ENCODE data around the gene CDAN1.

The CDAN1 gene

GRCh38 chr15:42731461-42731860 lies 5.5 kb downstream of the CDAN1 start:
- Histone ChIP-seq H3K4me1 (ENCODE audit: control insufficient read depth, insufficient read depth, low read length) (peaks cover 7% of the 10 kb centered on the region), H3K9me3 (ENCODE audit: control insufficient read depth, low read length) (no peaks in the 10 kb centered on the region), H3K9ac (ENCODE audit: low read length) (no peak overlapping the region), H3K4me3 (ENCODE audit: low read length) (no peak overlapping the region), H3K27me3 (ENCODE audit: control insufficient read depth, insufficient read depth, low read length) (no peaks in the 10 kb centered on the region), H3K36me3 (ENCODE audit: control insufficient read depth, insufficient read depth, low read length) (peaks cover 23% of the 10 kb centered on the region)

DNA sequence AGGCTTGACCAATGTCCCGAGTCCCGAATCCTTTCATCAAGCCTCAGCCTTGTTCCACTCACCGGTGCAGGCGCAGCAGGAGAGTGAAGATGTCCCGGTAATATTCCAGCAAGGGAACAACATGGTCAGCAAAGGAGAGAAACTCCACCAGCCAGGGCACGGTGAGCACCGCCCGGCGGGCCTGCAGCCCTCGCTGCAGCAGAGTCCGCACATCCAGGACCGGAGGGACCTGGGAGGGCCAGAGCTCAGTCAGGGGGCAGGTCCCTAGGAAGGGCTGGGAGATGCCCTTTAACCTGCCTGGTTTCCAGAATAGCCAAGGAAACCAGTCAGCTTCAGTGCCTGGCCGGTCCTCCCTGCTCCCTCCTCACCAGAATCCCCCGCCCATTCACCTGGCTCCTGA lies 6.4 kb downstream of the CDAN1 start:
- no peak overlapping the region for H3K9ac ChIP-seq (ENCODE audit: low read length)
- H3K27me3 ChIP-seq (ENCODE audit: control insufficient read depth, insufficient read depth, low read length) = no peaks in the 10 kb centered on the region
- peaks cover under 1% of the 10 kb centered on the region for H3K4me1 ChIP-seq (ENCODE audit: control insufficient read depth, insufficient read depth, low read length)
- no peak overlapping the region for H3K4me3 ChIP-seq (ENCODE audit: low read length)
- H3K36me3 ChIP-seq (ENCODE audit: control insufficient read depth, insufficient read depth, low read length) = peaks cover 28% of the 10 kb centered on the region
- no peaks in the 10 kb centered on the region for H3K9me3 ChIP-seq (ENCODE audit: control insufficient read depth, low read length)

DNA sequence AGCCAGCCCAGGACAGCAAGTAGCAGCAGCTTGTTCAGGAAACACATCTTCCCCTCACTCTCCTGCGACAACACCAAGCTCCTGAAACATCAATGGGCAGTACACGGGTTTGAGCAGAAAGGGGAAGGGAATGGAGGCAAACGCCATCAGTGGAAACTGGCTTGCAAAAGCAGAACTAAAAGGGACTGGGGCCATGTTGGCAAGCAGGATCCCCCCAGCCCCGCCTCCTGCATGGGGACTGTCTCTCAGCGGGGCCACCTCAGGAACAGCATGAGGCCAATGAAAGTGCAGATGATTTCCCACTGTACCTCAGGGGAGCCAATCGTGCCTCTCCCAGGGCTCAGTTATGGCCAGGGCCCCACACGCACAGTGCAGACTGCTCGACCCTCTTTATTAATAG lies 6.8 kb downstream of the CDAN1 start:
- Histone ChIP-seq H3K4me1 (ENCODE audit: control insufficient read depth, insufficient read depth, low read length) (no peaks in the 10 kb centered on the region), H3K9me3 (ENCODE audit: control insufficient read depth, low read length) (no peaks in the 10 kb centered on the region), H3K36me3 (ENCODE audit: control insufficient read depth, insufficient read depth, low read length) (peaks cover 28% of the 10 kb centered on the region), H3K27me3 (ENCODE audit: control insufficient read depth, insufficient read depth, low read length) (no peaks in the 10 kb centered on the region), H3K9ac (ENCODE audit: low read length) (no peak overlapping the region), H3K4me3 (ENCODE audit: low read length) (no peak overlapping the region)

DNA sequence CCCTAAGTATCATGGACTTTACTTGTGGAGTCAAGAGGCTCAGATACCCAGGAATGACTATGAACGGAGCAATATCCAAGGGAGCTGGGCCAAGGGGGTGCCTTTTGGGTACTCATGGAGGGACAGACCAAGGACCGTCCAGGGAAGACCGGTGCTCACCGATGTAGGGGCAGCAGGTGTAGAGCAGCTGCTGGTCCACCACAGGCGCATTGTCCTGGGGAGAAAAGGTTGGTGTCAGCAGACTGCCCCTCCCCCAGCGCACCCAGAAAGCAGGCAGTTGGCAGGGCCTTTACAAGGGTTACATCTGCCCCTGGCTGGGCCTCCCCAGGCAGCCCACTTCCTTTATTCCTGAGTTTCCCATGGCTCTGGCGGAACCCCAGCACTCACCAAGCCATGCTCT lies 7.5 kb downstream of the CDAN1 start:
- peaks cover 28% of the 10 kb centered on the region for H3K36me3 ChIP-seq (ENCODE audit: control insufficient read depth, insufficient read depth, low read length)
- no peaks in the 10 kb centered on the region for H3K27me3 ChIP-seq (ENCODE audit: control insufficient read depth, insufficient read depth, low read length)
- H3K9me3 ChIP-seq (ENCODE audit: control insufficient read depth, low read length) = no peaks in the 10 kb centered on the region
- H3K4me3 ChIP-seq (ENCODE audit: low read length) = no peak overlapping the region
- H3K9ac ChIP-seq (ENCODE audit: low read length) = no peak overlapping the region
- H3K4me1 ChIP-seq (ENCODE audit: control insufficient read depth, insufficient read depth, low read length) = no peaks in the 10 kb centered on the region

DNA sequence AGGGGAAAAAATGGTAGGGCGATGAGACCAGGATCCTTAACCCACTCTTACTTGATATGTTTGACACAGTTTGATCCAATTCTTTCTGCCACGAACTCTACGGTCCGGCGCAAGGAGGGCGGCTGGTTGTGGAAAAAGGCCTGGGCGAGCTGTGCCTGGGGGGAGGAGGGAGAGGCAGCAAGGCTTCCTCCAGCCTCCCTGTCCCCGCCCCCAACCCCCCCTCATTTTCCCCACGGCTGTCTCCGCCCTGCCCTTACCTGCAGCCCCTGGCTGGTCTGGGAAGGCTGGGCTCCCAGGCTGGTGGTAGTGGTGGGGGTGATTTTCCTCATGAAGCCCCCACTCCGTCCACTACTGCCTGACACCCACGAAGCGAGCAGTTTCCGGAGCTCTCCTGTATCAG lies 8.0 kb downstream of the CDAN1 start:
- no peaks in the 10 kb centered on the region for H3K27me3 ChIP-seq (ENCODE audit: control insufficient read depth, insufficient read depth, low read length)
- H3K9ac ChIP-seq (ENCODE audit: low read length) = no peak overlapping the region
- no peaks in the 10 kb centered on the region for H3K4me1 ChIP-seq (ENCODE audit: control insufficient read depth, insufficient read depth, low read length)
- peaks cover 28% of the 10 kb centered on the region for H3K36me3 ChIP-seq (ENCODE audit: control insufficient read depth, insufficient read depth, low read length)
- no peaks in the 10 kb centered on the region for H3K9me3 ChIP-seq (ENCODE audit: control insufficient read depth, low read length)
- H3K4me3 ChIP-seq (ENCODE audit: low read length) = no peak overlapping the region

DNA sequence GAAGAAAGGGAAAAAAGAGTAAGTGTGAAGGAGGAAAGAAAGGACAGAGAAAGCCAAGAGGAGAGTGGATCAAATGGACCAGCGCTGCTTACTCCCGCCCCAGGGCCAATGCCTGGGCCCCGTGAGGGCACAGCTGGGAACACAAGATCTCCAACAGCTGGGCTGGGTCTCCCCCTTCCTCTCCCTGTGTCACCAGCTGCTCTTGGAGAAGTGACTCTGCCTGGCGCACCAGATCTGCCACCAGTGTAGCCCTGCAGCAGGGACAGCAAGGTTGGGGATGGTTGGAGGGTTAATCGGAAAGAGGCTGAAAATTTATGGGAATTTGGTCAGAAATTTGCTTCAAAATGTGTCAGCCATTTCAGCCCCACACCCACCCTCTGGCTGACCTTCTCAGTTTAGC lies 8.4 kb downstream of the CDAN1 start:
- H3K27me3 ChIP-seq (ENCODE audit: control insufficient read depth, insufficient read depth, low read length) = no peaks in the 10 kb centered on the region
- no peaks in the 10 kb centered on the region for H3K9me3 ChIP-seq (ENCODE audit: control insufficient read depth, low read length)
- H3K4me3 ChIP-seq (ENCODE audit: low read length) = no peak overlapping the region
- no peak overlapping the region for H3K9ac ChIP-seq (ENCODE audit: low read length)
- H3K36me3 ChIP-seq (ENCODE audit: control insufficient read depth, insufficient read depth, low read length) = peaks cover 25% of the 10 kb centered on the region
- no peaks in the 10 kb centered on the region for H3K4me1 ChIP-seq (ENCODE audit: control insufficient read depth, insufficient read depth, low read length)

DNA sequence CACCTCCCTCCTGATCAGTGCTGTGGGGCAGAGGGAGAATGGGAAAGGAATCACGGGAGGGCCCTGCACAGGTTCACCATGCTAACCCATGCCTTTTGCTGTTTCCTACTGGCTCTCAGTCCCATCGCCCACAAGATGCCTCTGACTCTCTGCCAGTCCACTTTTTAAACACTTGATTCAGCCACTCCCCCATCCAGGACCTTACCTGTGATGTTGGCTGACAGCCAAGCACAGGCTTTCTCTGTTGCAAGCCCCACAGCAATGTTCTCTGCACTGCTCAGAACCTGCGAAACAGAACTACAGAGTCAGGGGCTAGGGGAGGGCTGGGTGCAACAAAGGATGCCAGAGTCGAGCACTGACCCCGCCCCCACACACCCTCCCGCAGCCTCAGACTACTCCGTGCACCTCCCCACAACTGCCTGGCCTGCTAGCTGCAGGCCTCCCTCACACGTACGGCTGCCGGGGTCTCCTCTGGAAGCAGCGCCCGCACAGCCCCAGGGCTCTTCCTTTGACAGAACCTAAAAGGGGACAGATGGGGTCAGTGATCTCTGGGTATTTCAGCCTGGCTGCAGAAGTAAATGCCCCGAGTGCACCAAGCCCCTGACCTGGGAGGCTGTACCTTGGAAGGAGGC lies 9.1 kb downstream of the CDAN1 start:
- Histone ChIP-seq H3K27me3 (ENCODE audit: control insufficient read depth, insufficient read depth, low read length) (no peaks in the 10 kb centered on the region), H3K9ac (ENCODE audit: low read length) (no peak overlapping the region), H3K9me3 (ENCODE audit: control insufficient read depth, low read length) (no peaks in the 10 kb centered on the region), H3K36me3 (ENCODE audit: control insufficient read depth, insufficient read depth, low read length) (peaks cover 25% of the 10 kb centered on the region), H3K4me3 (ENCODE audit: low read length) (no peak overlapping the region), H3K4me1 (ENCODE audit: control insufficient read depth, insufficient read depth, low read length) (no peaks in the 10 kb centered on the region)

DNA sequence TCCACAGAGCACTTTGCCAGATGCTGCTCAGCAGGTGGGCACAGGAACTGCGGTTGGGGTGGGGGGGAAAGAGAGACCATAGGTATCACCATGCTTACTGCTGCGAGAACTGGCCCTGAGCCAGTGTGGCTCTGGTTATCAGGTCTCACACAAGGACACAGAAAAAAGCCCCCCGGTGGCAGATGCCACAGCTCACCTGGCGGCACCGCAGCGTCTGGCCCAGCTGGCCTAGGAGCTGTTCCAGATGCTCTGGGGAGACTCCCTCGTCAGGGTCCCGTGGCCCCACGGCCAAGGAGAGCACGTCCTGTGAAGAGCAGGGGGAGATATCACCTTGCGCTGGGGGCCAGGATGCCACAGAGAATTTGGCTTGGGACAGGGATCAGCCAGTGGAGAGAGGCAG lies 10.8 kb downstream of the CDAN1 start:
- Histone ChIP-seq H3K36me3 (ENCODE audit: control insufficient read depth, insufficient read depth, low read length) (peaks cover 21% of the 10 kb centered on the region), H3K27me3 (ENCODE audit: control insufficient read depth, insufficient read depth, low read length) (no peaks in the 10 kb centered on the region), H3K4me1 (ENCODE audit: control insufficient read depth, insufficient read depth, low read length) (no peaks in the 10 kb centered on the region), H3K9ac (ENCODE audit: low read length) (no peak overlapping the region), H3K9me3 (ENCODE audit: control insufficient read depth, low read length) (no peaks in the 10 kb centered on the region), H3K4me3 (ENCODE audit: low read length) (no peak overlapping the region)

- Histone ChIP-seq H3K4me3 (ENCODE audit: low read length) (no peak overlapping the region), H3K4me1 (ENCODE audit: control insufficient read depth, insufficient read depth, low read length) (no peaks in the 10 kb centered on the region), H3K9ac (ENCODE audit: low read length) (no peak overlapping the region), H3K27me3 (ENCODE audit: control insufficient read depth, insufficient read depth, low read length) (no peaks in the 10 kb centered on the region), H3K36me3 (ENCODE audit: control insufficient read depth, insufficient read depth, low read length) (peaks cover 21% of the 10 kb centered on the region), H3K9me3 (ENCODE audit: control insufficient read depth, low read length) (no peaks in the 10 kb centered on the region)
Measured at GRCh38 chr15:42725331-42725903, 11.5 kb downstream of the CDAN1 start.

- H3K4me1 ChIP-seq (ENCODE audit: control insufficient read depth, insufficient read depth, low read length) = no peaks in the 10 kb centered on the region
- H3K36me3 ChIP-seq (ENCODE audit: control insufficient read depth, insufficient read depth, low read length) = peaks cover 14% of the 10 kb centered on the region
- no peaks in the 10 kb centered on the region for H3K9me3 ChIP-seq (ENCODE audit: control insufficient read depth, low read length)
- no peak overlapping the region for H3K9ac ChIP-seq (ENCODE audit: low read length)
- H3K27me3 ChIP-seq (ENCODE audit: control insufficient read depth, insufficient read depth, low read length) = no peaks in the 10 kb centered on the region
- no peak overlapping the region for H3K4me3 ChIP-seq (ENCODE audit: low read length)
Measured at GRCh38 chr15:42724276-42724675, 12.7 kb downstream of the CDAN1 start.

GRCh38 chr15:42723068-42723467 lies 13.9 kb downstream of the CDAN1 start:
- Histone ChIP-seq H3K27me3 (ENCODE audit: control insufficient read depth, insufficient read depth, low read length) (no peaks in the 10 kb centered on the region), H3K4me1 (ENCODE audit: control insufficient read depth, insufficient read depth, low read length) (no peaks in the 10 kb centered on the region), H3K9ac (ENCODE audit: low read length) (no peak overlapping the region), H3K4me3 (ENCODE audit: low read length) (no peak overlapping the region), H3K36me3 (ENCODE audit: control insufficient read depth, insufficient read depth, low read length) (peaks cover 6% of the 10 kb centered on the region), H3K9me3 (ENCODE audit: control insufficient read depth, low read length) (no peaks in the 10 kb centered on the region)

DNA sequence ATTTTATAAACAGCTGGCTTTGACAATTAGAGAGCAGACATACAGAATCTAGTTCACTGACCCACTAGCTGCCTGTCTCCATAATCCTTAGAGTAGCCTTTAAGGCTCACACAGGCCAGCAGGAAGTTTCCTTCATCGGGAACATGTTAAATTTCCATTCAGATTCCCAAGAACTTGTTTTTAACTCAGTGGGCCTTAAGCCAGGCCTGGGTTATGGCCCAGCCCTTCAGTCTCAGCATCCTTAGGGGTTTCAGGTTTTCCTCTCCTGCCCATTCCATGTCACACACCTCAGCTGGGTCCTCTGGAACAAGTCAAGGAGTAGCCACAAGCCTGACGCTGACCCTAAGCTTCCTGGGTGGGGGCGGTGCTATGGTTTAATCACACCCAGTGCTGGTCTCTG lies 15.0 kb downstream of the CDAN1 start:
- no peak overlapping the region for H3K9ac ChIP-seq (ENCODE audit: low read length)
- H3K4me3 ChIP-seq (ENCODE audit: low read length) = no peak overlapping the region

GRCh38 chr15:42721016-42721415 lies 15.9 kb downstream of the CDAN1 start:
- no peaks in the 10 kb centered on the region for H3K4me1 ChIP-seq (ENCODE audit: control insufficient read depth, insufficient read depth, low read length)
- H3K9ac ChIP-seq (ENCODE audit: low read length) = no peak overlapping the region
- no peaks in the 10 kb centered on the region for H3K27me3 ChIP-seq (ENCODE audit: control insufficient read depth, insufficient read depth, low read length)
- no peaks in the 10 kb centered on the region for H3K9me3 ChIP-seq (ENCODE audit: control insufficient read depth, low read length)
- no peak overlapping the region for H3K4me3 ChIP-seq (ENCODE audit: low read length)
- H3K36me3 ChIP-seq (ENCODE audit: control insufficient read depth, insufficient read depth, low read length) = peaks cover under 1% of the 10 kb centered on the region

More for the DNA sequence above, 15.0 kb downstream of the CDAN1 start:
- Histone ChIP-seq H3K9me3 (ENCODE audit: control insufficient read depth, low read length) (no peaks in the 10 kb centered on the region), H3K4me1 (ENCODE audit: control insufficient read depth, insufficient read depth, low read length) (no peaks in the 10 kb centered on the region), H3K36me3 (ENCODE audit: control insufficient read depth, insufficient read depth, low read length) (peaks cover 6% of the 10 kb centered on the region), H3K27me3 (ENCODE audit: control insufficient read depth, insufficient read depth, low read length) (no peaks in the 10 kb centered on the region)
